GM21447 (cell line): ENCODE results near the gene ZNF786.
"Not testable (repeated sequence)": the region's sequence is repeated elsewhere in the genome, so short reads cannot be mapped to it uniquely, and the experiment has no call there.

Source experiments
- ATAC-seq: cut with Tn5 transposase; IDR thresholded peaks from one replicate; pipeline ENCODE4 v1.9.1; 2021; ENCODE audit not compliant: unreplicated experiment

The ZNF786 gene

GRCh38 chr7:149090397-149091195 lies at the start of gene ZNF786:
TSS of gene ZNF786 (minus strand) at chr7:149090718. CDS start at chr7:149090640, 78 bp downstream.
- ATAC-seq, result peak; percentile 74

GRCh38 chr7:149136118-149136517 lies 45.6 kb upstream of the ZNF786 start:
- no peak for ATAC-seq

GRCh38 chr7:149133028-149133710 lies 42.7 kb upstream of the ZNF786 start:
- ATAC-seq, result no peak

- ATAC-seq, result no peak
Observed at GRCh38 chr7:149130572-149131198, 40.2 kb upstream of the ZNF786 start.

GRCh38 chr7:149126662-149127266 lies 36.2 kb upstream of the ZNF786 start:
- ATAC-seq, result peak; percentile 51

GRCh38 chr7:149125863-149126661 lies 35.5 kb upstream of the ZNF786 start, which contains the start of gene ZNF425:
TSS of gene ZNF425 (minus strand) at chr7:149126324. CDS start at chr7:149126213, 111 bp downstream.
- peak; percentile 74 for ATAC-seq

- no peak for ATAC-seq
Observed at GRCh38 chr7:149125189-149125862, 34.8 kb upstream of the ZNF786 start.

- no peak for ATAC-seq
Observed at GRCh38 chr7:149109969-149110368, 19.5 kb upstream of the ZNF786 start.

- no peak for ATAC-seq
Observed at GRCh38 chr7:149104749-149105148, 14.2 kb upstream of the ZNF786 start.

GRCh38 chr7:149104214-149104613 lies 13.7 kb upstream of the ZNF786 start:
- no peak for ATAC-seq

- no peak for ATAC-seq
Observed at GRCh38 chr7:149103424-149103823, 12.9 kb upstream of the ZNF786 start.

GRCh38 chr7:149102666-149103065 lies 12.1 kb upstream of the ZNF786 start:
- no peak for ATAC-seq

- ATAC-seq, result no peak
Observed at GRCh38 chr7:149100821-149101220, 10.3 kb upstream of the ZNF786 start.

- ATAC-seq, result no peak
Observed at GRCh38 chr7:149099058-149099457, 8.5 kb upstream of the ZNF786 start.

- ATAC-seq, result no peak
Observed at GRCh38 chr7:149097088-149097487, 6.6 kb upstream of the ZNF786 start.

GRCh38 chr7:149093228-149093627 lies 2.7 kb upstream of the ZNF786 start:
- no peak for ATAC-seq

GRCh38 chr7:149092244-149092643 lies 1.7 kb upstream of the ZNF786 start:
- ATAC-seq, result not testable (repeated sequence)

GRCh38 chr7:149087376-149087775 lies 3.1 kb downstream of the ZNF786 start:
- ATAC-seq, result no peak

GRCh38 chr7:149085866-149086265 lies 4.7 kb downstream of the ZNF786 start:
- no peak for ATAC-seq

GRCh38 chr7:149084407-149084806 lies 6.1 kb downstream of the ZNF786 start:
- no peak for ATAC-seq
